ENCODE data around the gene ST3GAL2. TPM values are rescaled to one million over a fixed set of nuclear protein-coding genes. Genes with fewer than 3 reads are reported as not detected.
A peak's percentile ranks its signal among the peaks of the same experiment; 100 is the strongest.

ST3GAL2 gene
- total and polyA plus RNA-seq, 10 of the 15 experiments (the other 5 are each of a cell fraction or from before 2014, with no cell fraction given), result 0.95 to 61.7 (median 25.9) TPM

GRCh38 chr16:70432723-70433457 lies 6.0 kb downstream of the ST3GAL2 start:
- peaks cover 0 to 4% of the 10 kb centered on the region in 2 experiments; a peak in 1 of 4 replicates for H3K36me3 ChIP-seq (ENCODE audit: control insufficient read depth in 2 of 2, insufficient read depth in 2 of 2, low read length in 1 of 2)
- WGBS (ENCODE audit: insufficient coverage, insufficient replicate concordance, low lambda C conversion rate, missing lambda C conversion rate), result 9% methylated on average over 12 of the region's 12 CpGs
- no peaks in the 10 kb centered on the region for H3K27me3 ChIP-seq (replicated peaks in 1 of 2; ENCODE audit: control insufficient read depth in 2 of 2, insufficient read depth in 2 of 2, low read length in 1 of 2)
- in situ Hi-C loops (cut with MboI), result no loop called here
- POLR2A ChIA-PET, result interaction anchor here (0.6 to 4.9 kb wide), 13 partner anchors 14 to 181 kb away, joined by 3 to 47 read pairs (median 7); partner anchors contain the start of genes EXOSC6 and FCSK
- peaks cover 86% of the 10 kb centered on the region for H3K79me2 ChIP-seq (ENCODE audit: control insufficient read depth, insufficient read depth, low read length)
- intact Hi-C loops (cut with micrococcal nuclease; ENCODE audit: unreplicated experiment), result loop anchor here (1.0 to 10.0 kb wide), 2 partner anchors 90 to 868 kb away; partner anchors contain the start of genes COG4, NFAT5 and SF3B3
- no peaks in the 10 kb centered on the region for H4K20me1 ChIP-seq (ENCODE audit: control insufficient read depth, insufficient read depth)
- RAD21 ChIA-PET (ENCODE audit: unreplicated experiment), result interaction anchor here (0.6 to 3.9 kb wide), 16 partner anchors 10 to 92 kb away, joined by 3 to 38 read pairs (median 6); partner anchors contain the start of genes COG4, FCSK and SF3B3
- SMC1A ChIA-PET (ENCODE audit: uncharacterized antibody, unreplicated experiment), result interaction anchor here (0.7 to 4.0 kb wide), 14 partner anchors 10 to 92 kb away, joined by 3 to 37 read pairs (median 9); partner anchors contain the start of genes COG4, FCSK and SF3B3
- H2AFZ ChIP-seq (ENCODE audit: control insufficient read depth, low read depth, low read length), result no peak overlapping the region
- CTCF ChIA-PET, result interaction anchor here (0.5 to 2.6 kb wide), 12 partner anchors 16 to 111 kb away, joined by 3 to 10 read pairs (median 6); partner anchors contain the start of gene COG4
- H3K9me3 ChIP-seq (replicated peaks; ENCODE audit: control insufficient read depth, insufficient read depth, low read length), result no peaks in the 10 kb centered on the region
- H3K4me1 ChIP-seq (ENCODE audit: control insufficient read depth, insufficient read depth, low read length), result peaks cover 64% of the 10 kb centered on the region
- peak overlapping the region; percentile 80 for H3K9ac ChIP-seq (ENCODE audit: control insufficient read depth, insufficient read depth, low read length)
- ATAC-seq, result peak; percentile 0; the same call in 1 of the 3 replicates
- peak overlapping the region; percentile 88 for H3K27ac ChIP-seq (ENCODE audit: control insufficient read depth, insufficient read depth)
- no peak for DNase-seq (ENCODE audit: low read depth, low spot score)
- FAIRE-seq, result no peak
- peak overlapping the region; percentile 97 for H3K4me2 ChIP-seq (ENCODE audit: control insufficient read depth, insufficient read depth)
- BruUV-seq (replicated peaks), result no TSS peak
- H3K4me3 ChIP-seq, result peak overlapping the region; percentile 70
- no peak for TF ChIP-seq RELA (IDR thresholded peaks at IDR 0.05; ENCODE audit: borderline replicate concordance, partially characterized antibody)
- TF ChIP-seq, protein P1, sequence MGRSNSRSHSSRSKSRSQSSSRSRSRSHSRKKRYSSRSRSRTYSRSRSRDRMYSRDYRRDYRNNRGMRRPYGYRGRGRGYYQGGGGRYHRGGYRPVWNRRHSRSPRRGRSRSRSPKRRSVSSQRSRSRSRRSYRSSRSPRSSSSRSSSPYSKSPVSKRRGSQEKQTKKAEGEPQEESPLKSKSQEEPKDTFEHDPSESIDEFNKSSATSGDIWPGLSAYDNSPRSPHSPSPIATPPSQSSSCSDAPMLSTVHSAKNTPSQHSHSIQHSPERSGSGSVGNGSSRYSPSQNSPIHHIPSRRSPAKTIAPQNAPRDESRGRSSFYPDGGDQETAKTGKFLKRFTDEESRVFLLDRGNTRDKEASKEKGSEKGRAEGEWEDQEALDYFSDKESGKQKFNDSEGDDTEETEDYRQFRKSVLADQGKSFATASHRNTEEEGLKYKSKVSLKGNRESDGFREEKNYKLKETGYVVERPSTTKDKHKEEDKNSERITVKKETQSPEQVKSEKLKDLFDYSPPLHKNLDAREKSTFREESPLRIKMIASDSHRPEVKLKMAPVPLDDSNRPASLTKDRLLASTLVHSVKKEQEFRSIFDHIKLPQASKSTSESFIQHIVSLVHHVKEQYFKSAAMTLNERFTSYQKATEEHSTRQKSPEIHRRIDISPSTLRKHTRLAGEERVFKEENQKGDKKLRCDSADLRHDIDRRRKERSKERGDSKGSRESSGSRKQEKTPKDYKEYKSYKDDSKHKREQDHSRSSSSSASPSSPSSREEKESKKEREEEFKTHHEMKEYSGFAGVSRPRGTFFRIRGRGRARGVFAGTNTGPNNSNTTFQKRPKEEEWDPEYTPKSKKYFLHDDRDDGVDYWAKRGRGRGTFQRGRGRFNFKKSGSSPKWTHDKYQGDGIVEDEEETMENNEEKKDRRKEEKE (IDR thresholded peaks at IDR 0.05), result no peak
- peak; percentile 47; the same call in 1 of the 2 replicates for TF ChIP-seq POLR2AphosphoS5 (IDR thresholded peaks at IDR 0.05; ENCODE audit: low read length)
- peak; percentile 82 for TF ChIP-seq TCF12 (IDR thresholded peaks at IDR 0.05; ENCODE audit: low read depth, low read length)
- no peak for TF ChIP-seq PBX3 (IDR thresholded peaks at IDR 0.05; ENCODE audit: insufficient replicate concordance, low read depth, low read length)
- TF ChIP-seq, protein P2, sequence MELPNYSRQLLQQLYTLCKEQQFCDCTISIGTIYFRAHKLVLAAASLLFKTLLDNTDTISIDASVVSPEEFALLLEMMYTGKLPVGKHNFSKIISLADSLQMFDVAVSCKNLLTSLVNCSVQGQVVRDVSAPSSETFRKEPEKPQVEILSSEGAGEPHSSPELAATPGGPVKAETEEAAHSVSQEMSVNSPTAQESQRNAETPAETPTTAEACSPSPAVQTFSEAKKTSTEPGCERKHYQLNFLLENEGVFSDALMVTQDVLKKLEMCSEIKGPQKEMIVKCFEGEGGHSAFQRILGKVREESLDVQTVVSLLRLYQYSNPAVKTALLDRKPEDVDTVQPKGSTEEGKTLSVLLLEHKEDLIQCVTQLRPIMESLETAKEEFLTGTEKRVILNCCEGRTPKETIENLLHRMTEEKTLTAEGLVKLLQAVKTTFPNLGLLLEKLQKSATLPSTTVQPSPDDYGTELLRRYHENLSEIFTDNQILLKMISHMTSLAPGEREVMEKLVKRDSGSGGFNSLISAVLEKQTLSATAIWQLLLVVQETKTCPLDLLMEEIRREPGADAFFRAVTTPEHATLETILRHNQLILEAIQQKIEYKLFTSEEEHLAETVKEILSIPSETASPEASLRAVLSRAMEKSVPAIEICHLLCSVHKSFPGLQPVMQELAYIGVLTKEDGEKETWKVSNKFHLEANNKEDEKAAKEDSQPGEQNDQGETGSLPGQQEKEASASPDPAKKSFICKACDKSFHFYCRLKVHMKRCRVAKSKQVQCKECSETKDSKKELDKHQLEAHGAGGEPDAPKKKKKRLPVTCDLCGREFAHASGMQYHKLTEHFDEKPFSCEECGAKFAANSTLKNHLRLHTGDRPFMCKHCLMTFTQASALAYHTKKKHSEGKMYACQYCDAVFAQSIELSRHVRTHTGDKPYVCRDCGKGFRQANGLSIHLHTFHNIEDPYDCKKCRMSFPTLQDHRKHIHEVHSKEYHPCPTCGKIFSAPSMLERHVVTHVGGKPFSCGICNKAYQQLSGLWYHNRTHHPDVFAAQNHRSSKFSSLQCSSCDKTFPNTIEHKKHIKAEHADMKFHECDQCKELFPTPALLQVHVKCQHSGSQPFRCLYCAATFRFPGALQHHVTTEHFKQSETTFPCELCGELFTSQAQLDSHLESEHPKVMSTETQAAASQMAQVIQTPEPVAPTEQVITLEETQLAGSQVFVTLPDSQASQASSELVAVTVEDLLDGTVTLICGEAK (IDR thresholded peaks at IDR 0.05; ENCODE audit: borderline replicate concordance), result peak; percentile 16; the same call in 1 of the 2 replicates
- TF ChIP-seq SREBF2 (IDR thresholded peaks at IDR 0.05; ENCODE audit: low read length), result no peak
- TF ChIP-seq, protein P3, sequence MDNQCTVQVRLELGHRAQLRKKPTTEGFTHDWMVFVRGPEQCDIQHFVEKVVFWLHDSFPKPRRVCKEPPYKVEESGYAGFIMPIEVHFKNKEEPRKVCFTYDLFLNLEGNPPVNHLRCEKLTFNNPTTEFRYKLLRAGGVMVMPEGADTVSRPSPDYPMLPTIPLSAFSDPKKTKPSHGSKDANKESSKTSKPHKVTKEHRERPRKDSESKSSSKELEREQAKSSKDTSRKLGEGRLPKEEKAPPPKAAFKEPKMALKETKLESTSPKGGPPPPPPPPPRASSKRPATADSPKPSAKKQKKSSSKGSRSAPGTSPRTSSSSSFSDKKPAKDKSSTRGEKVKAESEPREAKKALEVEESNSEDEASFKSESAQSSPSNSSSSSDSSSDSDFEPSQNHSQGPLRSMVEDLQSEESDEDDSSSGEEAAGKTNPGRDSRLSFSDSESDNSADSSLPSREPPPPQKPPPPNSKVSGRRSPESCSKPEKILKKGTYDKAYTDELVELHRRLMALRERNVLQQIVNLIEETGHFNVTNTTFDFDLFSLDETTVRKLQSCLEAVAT (IDR thresholded peaks at IDR 0.05), result peak; percentile 68; the same call in 1 of the 2 replicates
- TF ChIP-seq ATF7 (IDR thresholded peaks at IDR 0.05; ENCODE audit: low read depth), result 0 out of 2 replicates have a peak, but pooled peaks have one; percentile 9
- 0 out of 2 replicates have a peak, but pooled peaks have one; percentile 52 for TF ChIP-seq HDGF (IDR thresholded peaks at IDR 0.05)
- peak in 1 of 2 experiments; percentile 17; a peak in 1 of 4 replicates for TF ChIP-seq BHLHE40 (IDR thresholded peaks at IDR 0.05; ENCODE audit: borderline replicate concordance in 1 of 2, low read depth in 2 of 2, low read length in 1 of 2)

Data from GM12878 (cell line).